Endothelial cell of coronary artery (primary cell): ENCODE results near the gene BRSK2. TPM values are rescaled to one million over a fixed set of nuclear protein-coding genes. Genes with fewer than 3 reads are reported as not detected.

Experiments
- total RNA-seq: library from RNA; depleted of rRNA; stranded (reverse); fragments of >200 nt; gene quantifications from 2 replicates; pipeline ENCODE4 v1.2.3, GENCODE V29; 2014

BRSK2 gene
- 0.18 and 0.56 TPM in 2 replicates for total RNA-seq

DNA sequence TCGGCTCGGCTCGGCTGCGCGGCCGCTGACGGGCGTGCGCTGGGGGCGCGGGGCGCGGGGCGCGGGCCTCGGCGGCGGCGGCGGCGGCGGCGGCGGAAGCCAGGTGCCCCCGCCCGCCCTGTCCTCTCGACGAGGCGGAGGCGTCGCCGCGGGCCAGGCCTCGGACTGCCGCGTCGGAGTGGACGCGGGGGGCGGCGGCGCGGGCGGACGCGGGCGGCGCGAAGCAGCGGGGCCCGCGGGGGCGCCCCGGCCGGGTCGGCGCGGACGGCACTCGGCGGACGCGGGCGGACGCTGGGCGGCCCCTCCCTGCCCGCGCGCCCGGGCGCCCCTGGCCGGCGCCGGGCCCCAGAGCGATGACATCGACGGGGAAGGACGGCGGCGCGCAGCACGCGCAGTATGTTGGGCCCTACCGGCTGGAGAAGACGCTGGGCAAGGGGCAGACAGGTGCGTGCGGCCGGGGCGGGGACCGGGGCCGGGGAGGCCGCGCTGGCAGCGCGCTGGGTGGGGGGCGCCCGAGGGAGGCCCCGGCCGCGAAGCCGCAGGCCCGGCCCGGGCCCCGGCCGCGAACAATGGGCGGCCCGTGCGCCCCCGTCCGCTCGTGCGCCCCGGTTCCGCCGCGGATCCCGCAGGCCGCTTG is at the start of gene BRSK2:
BRSK2 (plus strand) TSS at position 3 of the 637 bp plus-strand sequence; CDS start at position 354, 351 bp downstream.

GRCh38 chr11:1486054-1486825 is 96.5 kb downstream of the BRSK2 start, which contains the start of gene MOB2:
Gene MOB2, minus strand, starts transcription at chr11:1486779. Its CDS starts 223 bp downstream, at chr11:1486556.

Other genes starting within 250 kb of the BRSK2 start
- gene MUC5AC, start 232.0 kb upstream of the BRSK2 start, total RNA-seq: not detected in 2 replicates
- not detected in 2 replicates for gene MUC5B, start 166.9 kb upstream of the BRSK2 start, total RNA-seq
- gene TOLLIP, start 80.3 kb upstream of the BRSK2 start, total RNA-seq: 21.1 and 26.4 TPM in 2 replicates
- gene MOB2, start 96.8 kb downstream of the BRSK2 start, total RNA-seq: 48.4 and 48.8 TPM in 2 replicates
- 0.45 and 0.85 TPM in 2 replicates for gene DUSP8, start 182.3 kb downstream of the BRSK2 start, total RNA-seq
- not detected in 2 replicates for gene KRTAP5-1, start 195.3 kb downstream of the BRSK2 start, total RNA-seq
- gene KRTAP5-2, start 208.4 kb downstream of the BRSK2 start, total RNA-seq: not detected in 2 replicates
- gene KRTAP5-3, start 218.5 kb downstream of the BRSK2 start, total RNA-seq: not detected in 2 replicates
- not detected in 2 replicates for gene KRTAP5-4, start 232.2 kb downstream of the BRSK2 start, total RNA-seq
- not detected in 2 replicates for gene KRTAP5-5, start 239.8 kb downstream of the BRSK2 start, total RNA-seq